NCI-H748 treated with DMSO at 0.1 percent for 48 hours (cell line): Measurements from ENCODE around the gene TXLNG.

Source experiments
- DNase-seq: peaks from one replicate; lab custom pipeline; 2025; lab: John Stamatoyannopoulos, UW

TXLNG gene

GRCh38 chrX:16874458-16875095 is 88.3 kb downstream of the TXLNG start:
- DNase-seq: no peak

GRCh38 chrX:16876696-16877095 is 90.4 kb downstream of the TXLNG start:
- no peak for DNase-seq

- DNase-seq: peak; percentile 18
Measured at GRCh38 chrX:16882169-16882568, 95.9 kb downstream of the TXLNG start.

- DNase-seq: peak; percentile 66
Measured at GRCh38 chrX:16882702-16883486, 96.6 kb downstream of the TXLNG start.

GRCh38 chrX:16883487-16883804 is 97.2 kb downstream of the TXLNG start:
- DNase-seq: no peak

- DNase-seq: no peak
Measured at GRCh38 chrX:16885628-16886027, 99.4 kb downstream of the TXLNG start.

- peak; percentile 69 for DNase-seq
Measured at GRCh38 chrX:16892504-16893362, 106.5 kb downstream of the TXLNG start.
